H1 (cell line): ENCODE results near the gene TRIM28. TPM values are rescaled to one million over a fixed set of nuclear protein-coding genes. Genes with fewer than 3 reads are reported as not detected.

Experiments
- ASH2L ChIP-seq: fragments of 200-600, 300-600 bp; sonication (generic); IDR thresholded peaks from one replicate; pipeline ENCODE4 v1.7.1; 2017; ENCODE audit warnings: low read length
- ATF3 ChIP-seq: IDR thresholded peaks from 2 replicates; pipeline ENCODE4 v1.6.1; 2011; ENCODE audit warnings: low read depth, mild to moderate bottlenecking, low read length; ENCODE audit not compliant: insufficient read depth
- BACH1 ChIP-seq: IDR thresholded peaks from 2 replicates; pipeline ENCODE4 v1.6.1; 2012; ENCODE audit warnings: low read length, improper control_type of control experiment
- BCL11A ChIP-seq, 2 experiments: IDR thresholded peaks; one replicate each; pipeline ENCODE4 v1.6.1; 2011; ENCODE audit warnings: low read depth in 2 of 2, low read length in 2 of 2, mild to moderate bottlenecking in 2 of 2
- CEBPB ChIP-seq: IDR thresholded peaks from 2 replicates; pipeline ENCODE4 v1.6.1; 2012; ENCODE audit warnings: low read depth, low read length
- EGR1 ChIP-seq: IDR thresholded peaks from 2 replicates; pipeline ENCODE4 v1.6.1; 2011; ENCODE audit warnings: low read depth, low read length, borderline replicate concordance
- EP300 ChIP-seq, 2 experiments: IDR thresholded peaks; 1 replicate in 1 of 2; 2 replicates in 1 of 2; pipeline ENCODE4 v1.6.1; 2011 to 2012; ENCODE audit warnings: low read depth in 2 of 2, low read length in 2 of 2, mild to moderate bottlenecking in 2 of 2, borderline replicate concordance in 1 of 2, inconsistent platforms in 1 of 2, moderate library complexity in 1 of 2
- GABPA ChIP-seq: IDR thresholded peaks from 2 replicates; pipeline ENCODE4 v1.6.1; 2011; ENCODE audit warnings: mild to moderate bottlenecking, low read length, moderate library complexity, borderline replicate concordance; ENCODE audit not compliant: insufficient read depth
- GTF2F1 ChIP-seq: IDR thresholded peaks from 2 replicates; pipeline ENCODE4 v1.6.1; 2012; ENCODE audit warnings: low read depth, low read length, improper control_type of control experiment, borderline replicate concordance
- KDM5A ChIP-seq: fragments of 200-600 bp; IDR thresholded peaks from 2 replicates; pipeline ENCODE4 v1.7.1; 2012; ENCODE audit warnings: mild to moderate bottlenecking, low read length, inconsistent platforms, mixed read lengths
- MAFK ChIP-seq: IDR thresholded peaks from 2 replicates; pipeline ENCODE4 v1.6.1; 2012; ENCODE audit warnings: low read depth, mild to moderate bottlenecking, improper control_type of control experiment, low read length
- NRF1 ChIP-seq: IDR thresholded peaks from 2 replicates; pipeline ENCODE4 v1.6.1; 2011; ENCODE audit warnings: mild to moderate bottlenecking, low read depth, low read length, improper control_type of control experiment
- POU5F1 ChIP-seq: IDR thresholded peaks from 2 replicates; pipeline ENCODE4 v1.6.1; 2011; ENCODE audit warnings: low read depth, mild to moderate bottlenecking, low read length, moderate library complexity
- RNF2 ChIP-seq: fragments of 200-900, 300-1000 bp; sonication (generic); IDR thresholded peaks from 2 replicates; pipeline ENCODE4 v1.7.1; 2016; ENCODE audit warnings: borderline replicate concordance, low read depth, mild to moderate bottlenecking, antibody characterized with exemption, low read length; ENCODE audit not compliant: poor library complexity, severe bottlenecking; ENCODE audit errors: missing control alignments
- RXRA ChIP-seq: IDR thresholded peaks from 2 replicates; pipeline ENCODE4 v1.6.1; 2011; ENCODE audit warnings: low read depth, mild to moderate bottlenecking, low read length, moderate library complexity; ENCODE audit not compliant: insufficient read depth
- SIN3A ChIP-seq, 2 experiments: IDR thresholded peaks in 1 of 2; conservative IDR thresholded peaks in 1 of 2; 2 replicates each; pipeline ENCODE4 v1.6.1; 2011 to 2012; ENCODE audit warnings: low read length in 2 of 2, improper control_type of control experiment in 1 of 2, low read depth in 1 of 2, mild to moderate bottlenecking in 1 of 2
- SIX5 ChIP-seq: IDR thresholded peaks from 2 replicates; pipeline ENCODE4 v1.6.1; 2011; ENCODE audit warnings: mild to moderate bottlenecking, low read depth, low read length
- SP1 ChIP-seq: IDR thresholded peaks from 2 replicates; pipeline ENCODE4 v1.6.1; 2011; ENCODE audit warnings: low read depth, low read length
- SP2 ChIP-seq: IDR thresholded peaks from 2 replicates; pipeline ENCODE4 v1.6.1; 2012; ENCODE audit warnings: mild to moderate bottlenecking, low read length, inconsistent platforms
- SRF ChIP-seq: IDR thresholded peaks from 2 replicates; pipeline ENCODE4 v1.6.1; 2011; ENCODE audit warnings: mild to moderate bottlenecking, low read depth, low read length, moderate library complexity
- TAF1 ChIP-seq: IDR thresholded peaks from 2 replicates; pipeline ENCODE4 v1.6.1; 2011; ENCODE audit warnings: mild to moderate bottlenecking, low read depth, low read length
- TBP ChIP-seq: IDR thresholded peaks from 2 replicates; pipeline ENCODE4 v1.6.1; 2011; ENCODE audit warnings: low read depth, low read length, improper control_type of control experiment
- TCF12 ChIP-seq: IDR thresholded peaks from 2 replicates; pipeline ENCODE4 v1.6.1; 2011; ENCODE audit warnings: low read depth, mild to moderate bottlenecking, low read length
- TEAD4 ChIP-seq: IDR thresholded peaks from 2 replicates; pipeline ENCODE4 v1.6.1; 2012; ENCODE audit warnings: low read depth, low read length, inconsistent platforms, mixed read lengths
- polyA plus RNA-seq, 7 experiments: library from polyadenylated mRNA; depleted of rRNA in 3 of 7; stranded (reverse) in 5 of 7; unstranded in 2 of 7; fragments of >200 nt in 5 of 7; fragments of 200-250 nt in 2 of 7; gene quantifications; 1 replicate in 5 of 7; 2 replicates in 1 of 7; 4 replicates in 1 of 7; pipeline versions ENCODE4 v1.2.1 to v1.2.3, GENCODE V29; 2011 to 2013; ENCODE audit warnings: missing spikeins in 2 of 7, mixed read lengths in 2 of 7
- total RNA-seq: library from RNA; stranded (reverse); fragmentation: NEBNext Ultra II Directional; extraction: Animal tissue kit (Norgen Biotek cat#: 25700); gene quantifications from 2 replicates; pipeline ENCODE4 v1.2.1, GENCODE V29; 2021

Gene TRIM28
- total and polyA plus RNA-seq, 2 of the 8 experiments (the other 6 are each of a cell fraction or from before 2014, with no cell fraction given) = 1,433 to 1,442 TPM

GRCh38 chr19:58538257-58539168, 5.4 kb upstream of the TRIM28 start (continued):
- peak; percentile 62; the same call in 1 of the 2 replicates for TF ChIP-seq SP1
- TF ChIP-seq RXRA = no peak
- TF ChIP-seq NRF1 = no peak
- no peak for TF ChIP-seq GABPA
- no peak for TF ChIP-seq KDM5A
- peak; percentile 76 for TF ChIP-seq TBP
- no peak for TF ChIP-seq CEBPB
- TF ChIP-seq SIN3A (conservative IDR thresholded peaks at IDR 0.05 in 1 of 2, IDR thresholded peaks at IDR 0.05 in 1 of 2; ENCODE audit: low read depth in 1 of 2, low read length in 2 of 2) = 0 out of 4 replicates have a peak, but pooled peaks of 1 of the 2 experiments have one; percentile 18
- no peak for TF ChIP-seq SRF
- TF ChIP-seq BACH1 = peak; percentile 49; the same call in 1 of the 2 replicates
- no peak for TF ChIP-seq SP2
- TF ChIP-seq EP300 (IDR thresholded peaks at IDR 0.05; ENCODE audit: borderline replicate concordance in 1 of 2, low read depth in 2 of 2, low read length in 2 of 2) = no peak
- no peak for TF ChIP-seq ATF3
- no peak for TF ChIP-seq EGR1
- TF ChIP-seq BCL11A (IDR thresholded peaks at IDR 0.05; ENCODE audit: low read depth in 2 of 2, low read length in 2 of 2) = no peak
- TF ChIP-seq SIX5 = no peak
- no peak for TF ChIP-seq RNF2
- no peak for TF ChIP-seq MAFK
- TF ChIP-seq POU5F1 = no peak
- peak; percentile 70 for TF ChIP-seq TAF1
- TF ChIP-seq TCF12 = 0 out of 2 replicates have a peak, but pooled peaks have one; percentile 3
- TF ChIP-seq GTF2F1 = 0 out of 2 replicates have a peak, but pooled peaks have one; percentile 17
- no peak for TF ChIP-seq ASH2L
- peak; percentile 24; the same call in 1 of the 2 replicates for TF ChIP-seq TEAD4
